Loucy (cell line): ENCODE data around the gene PAPOLG.

Experiments
- H2AFZ ChIP-seq: fragments of 200-600 bp; sonication (generic); 2 replicates; pipeline ENCODE4 v1.6.0; 2016; ENCODE audit warnings: antibody characterized with exemption, mild to moderate bottlenecking, low read length, moderate library complexity
- H3F3A ChIP-seq: fragments of 200-600 bp; 2 replicates; pipeline ENCODE4 v1.6.0; 2016; ENCODE audit warnings: antibody characterized with exemption, low read depth, mild to moderate bottlenecking
- H3K27me3 ChIP-seq: fragments of 200-600 bp; sonication (generic); 2 replicates; pipeline ENCODE4 v1.6.1; 2014; ENCODE audit warnings: low read length, mild to moderate bottlenecking; ENCODE audit not compliant: insufficient read depth, poor library complexity, severe bottlenecking
- H3K36me3 ChIP-seq: fragments of 200-600 bp; sonication (generic); 2 replicates; pipeline ENCODE4 v1.6.1; 2016; ENCODE audit warnings: low read length; ENCODE audit not compliant: insufficient read depth
- H3K4me1 ChIP-seq: fragments of 200-600 bp; sonication (generic); 2 replicates; pipeline ENCODE4 v1.5.1; 2014; ENCODE audit warnings: low read length, mild to moderate bottlenecking; ENCODE audit not compliant: insufficient read depth, poor library complexity, severe bottlenecking
- H3K4me2 ChIP-seq: fragments of 200-600 bp; sonication (generic); 2 replicates; pipeline ENCODE4 v1.6.0; 2014; ENCODE audit warnings: antibody characterized with exemption, low read length, low read depth, mild to moderate bottlenecking; ENCODE audit not compliant: poor library complexity, severe bottlenecking
- H3K4me3 ChIP-seq: fragments of 200-600 bp; sonication (generic); 2 replicates; pipeline ENCODE4 v1.5.1; 2014; ENCODE audit warnings: low read length, mild to moderate bottlenecking, mixed read lengths; ENCODE audit not compliant: poor library complexity, severe bottlenecking
- H3K79me2 ChIP-seq: fragments of 200-600 bp; sonication (generic); 2 replicates; pipeline ENCODE4 v1.6.1; 2014; ENCODE audit warnings: low read length; ENCODE audit not compliant: insufficient read depth
- H3K9ac ChIP-seq: fragments of 200-600 bp; sonication (generic); 2 replicates; pipeline ENCODE4 v1.6.0; 2014; ENCODE audit warnings: mild to moderate bottlenecking, low read depth, low read length, moderate library complexity; ENCODE audit not compliant: poor library complexity, severe bottlenecking
- H3K9me2 ChIP-seq: fragments of 200-600 bp; sonication (generic); replicated peaks from 2 replicates; pipeline ENCODE4 v1.6.1; 2016; ENCODE audit warnings: low read depth, low read length, mixed read lengths
- H3K9me3 ChIP-seq: fragments of 200-600 bp; sonication (generic); 2 replicates; pipeline ENCODE4 v1.6.1; 2014; ENCODE audit warnings: mild to moderate bottlenecking, antibody characterized with exemption, low read length, low read depth; ENCODE audit not compliant: insufficient read depth
- H4K20me1 ChIP-seq: fragments of 200-600 bp; sonication (generic); 2 replicates; pipeline ENCODE4 v1.6.0; 2014; ENCODE audit warnings: antibody characterized with exemption, low read length, mild to moderate bottlenecking; ENCODE audit not compliant: insufficient read depth, poor library complexity, severe bottlenecking
- EZH2phosphoT487 ChIP-seq: fragments of 200-600 bp; IDR thresholded peaks from 2 replicates; pipeline ENCODE4 v1.6.1; 2018; ENCODE audit warnings: antibody characterized with exemption, mild to moderate bottlenecking, moderate library complexity, borderline replicate concordance
- TF ChIP-seq, protein P1 (sequence below): fragments of 200-600 bp; sonication (generic); conservative IDR thresholded peaks from 2 replicates; pipeline ENCODE4 v1.5.1; 2014; ENCODE audit warnings: mild to moderate bottlenecking, antibody characterized with exemption, low read length

Gene PAPOLG

DNA sequence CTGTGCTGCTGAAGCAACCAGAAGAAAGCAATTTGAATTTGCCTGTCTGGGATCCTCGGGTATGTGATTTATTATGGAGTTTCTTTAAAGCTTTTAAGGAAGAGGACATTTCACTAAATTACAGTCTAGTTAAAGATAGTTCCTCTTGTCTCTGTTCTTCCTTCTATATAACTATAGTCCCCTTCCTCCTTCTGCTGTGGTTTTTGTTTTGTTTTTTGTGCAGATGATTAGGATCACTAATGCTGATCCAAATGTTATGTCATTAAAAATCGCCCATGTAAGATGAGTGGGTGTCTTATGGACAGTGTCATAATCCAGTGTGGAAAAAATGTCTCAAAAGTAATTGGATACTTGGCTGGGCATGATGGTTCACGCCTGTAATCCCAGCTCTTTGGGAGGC is 24.7 kb downstream of the PAPOLG start:
- TF ChIP-seq EZH2phosphoT487: no peak
- TF ChIP-seq, protein P1, sequence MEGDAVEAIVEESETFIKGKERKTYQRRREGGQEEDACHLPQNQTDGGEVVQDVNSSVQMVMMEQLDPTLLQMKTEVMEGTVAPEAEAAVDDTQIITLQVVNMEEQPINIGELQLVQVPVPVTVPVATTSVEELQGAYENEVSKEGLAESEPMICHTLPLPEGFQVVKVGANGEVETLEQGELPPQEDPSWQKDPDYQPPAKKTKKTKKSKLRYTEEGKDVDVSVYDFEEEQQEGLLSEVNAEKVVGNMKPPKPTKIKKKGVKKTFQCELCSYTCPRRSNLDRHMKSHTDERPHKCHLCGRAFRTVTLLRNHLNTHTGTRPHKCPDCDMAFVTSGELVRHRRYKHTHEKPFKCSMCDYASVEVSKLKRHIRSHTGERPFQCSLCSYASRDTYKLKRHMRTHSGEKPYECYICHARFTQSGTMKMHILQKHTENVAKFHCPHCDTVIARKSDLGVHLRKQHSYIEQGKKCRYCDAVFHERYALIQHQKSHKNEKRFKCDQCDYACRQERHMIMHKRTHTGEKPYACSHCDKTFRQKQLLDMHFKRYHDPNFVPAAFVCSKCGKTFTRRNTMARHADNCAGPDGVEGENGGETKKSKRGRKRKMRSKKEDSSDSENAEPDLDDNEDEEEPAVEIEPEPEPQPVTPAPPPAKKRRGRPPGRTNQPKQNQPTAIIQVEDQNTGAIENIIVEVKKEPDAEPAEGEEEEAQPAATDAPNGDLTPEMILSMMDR: no peak
- H3K9me2 ChIP-seq: no peaks in the 10 kb centered on the region
- no peaks in the 10 kb centered on the region for H3K9me3 ChIP-seq
- no peaks in the 10 kb centered on the region for H3K27me3 ChIP-seq
- peaks cover 87% of the 10 kb centered on the region; the same call in 1 of the 2 replicates for H3K36me3 ChIP-seq
- H3K4me2 ChIP-seq: no peak overlapping the region
- H3K79me2 ChIP-seq: no peaks in the 10 kb centered on the region
- H3K4me3 ChIP-seq: no peak overlapping the region
- H2AFZ ChIP-seq: no peak overlapping the region
- no peak overlapping the region for H3K9ac ChIP-seq
- no peaks in the 10 kb centered on the region for H3K4me1 ChIP-seq
- no peaks in the 10 kb centered on the region for H3F3A ChIP-seq
- no peaks in the 10 kb centered on the region for H4K20me1 ChIP-seq

DNA sequence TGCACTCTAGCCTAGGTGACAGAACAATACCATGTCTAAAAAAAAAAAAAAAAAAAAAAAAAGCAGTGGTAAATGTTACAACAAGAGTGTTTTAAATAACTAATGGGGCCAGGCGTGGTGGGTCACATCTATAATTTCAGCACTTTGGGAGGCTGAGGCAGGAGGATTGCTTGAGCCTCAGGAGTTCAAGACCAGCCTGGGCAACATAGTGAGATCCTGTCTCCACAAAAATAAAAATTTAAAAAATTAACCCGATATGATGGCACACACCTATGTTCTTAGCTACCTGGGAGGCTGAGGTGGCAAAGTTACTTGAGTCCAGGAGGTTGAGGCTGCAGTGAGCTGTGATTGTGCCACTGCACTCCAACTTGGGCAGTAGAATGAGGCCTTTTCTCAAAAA is 37.1 kb downstream of the PAPOLG start:
- Histone ChIP-seq H4K20me1 (no peaks in the 10 kb centered on the region), H3K9me3 (no peaks in the 10 kb centered on the region), H3K36me3 (peaks cover 84% of the 10 kb centered on the region), H2AFZ (no peak overlapping the region), H3K4me3 (no peak overlapping the region), H3K4me2 (no peak overlapping the region), H3K9ac (no peak overlapping the region), H3F3A (no peaks in the 10 kb centered on the region; the same call in 1 of the 2 replicates), H3K4me1 (peaks cover 8% of the 10 kb centered on the region), H3K27me3 (no peaks in the 10 kb centered on the region), H3K9me2 (no peaks in the 10 kb centered on the region), H3K79me2 (no peaks in the 10 kb centered on the region)
- TF ChIP-seq, protein P1: no peak
- TF ChIP-seq EZH2phosphoT487: no peak

- Histone ChIP-seq H3K4me2 (no peak overlapping the region), H3K36me3 (peaks cover 88% of the 10 kb centered on the region), H3K9me2 (no peaks in the 10 kb centered on the region), H3K79me2 (no peaks in the 10 kb centered on the region), H4K20me1 (no peaks in the 10 kb centered on the region), H2AFZ (no peak overlapping the region), H3K4me1 (peaks cover 8% of the 10 kb centered on the region), H3K9me3 (no peaks in the 10 kb centered on the region), H3K9ac (no peak overlapping the region), H3K4me3 (no peak overlapping the region), H3K27me3 (no peaks in the 10 kb centered on the region), H3F3A (no peaks in the 10 kb centered on the region; the same call in 1 of the 2 replicates)
- TF ChIP-seq, protein P1: peak; percentile 69
- no peak for TF ChIP-seq EZH2phosphoT487
Measured at GRCh38 chr2:60794271-60794863, 38.3 kb downstream of the PAPOLG start.
